ENCODE results near the gene SPINK4.
A peak's percentile ranks its signal among the peaks of the same experiment; 100 is the strongest.

SPINK4 gene

DNA sequence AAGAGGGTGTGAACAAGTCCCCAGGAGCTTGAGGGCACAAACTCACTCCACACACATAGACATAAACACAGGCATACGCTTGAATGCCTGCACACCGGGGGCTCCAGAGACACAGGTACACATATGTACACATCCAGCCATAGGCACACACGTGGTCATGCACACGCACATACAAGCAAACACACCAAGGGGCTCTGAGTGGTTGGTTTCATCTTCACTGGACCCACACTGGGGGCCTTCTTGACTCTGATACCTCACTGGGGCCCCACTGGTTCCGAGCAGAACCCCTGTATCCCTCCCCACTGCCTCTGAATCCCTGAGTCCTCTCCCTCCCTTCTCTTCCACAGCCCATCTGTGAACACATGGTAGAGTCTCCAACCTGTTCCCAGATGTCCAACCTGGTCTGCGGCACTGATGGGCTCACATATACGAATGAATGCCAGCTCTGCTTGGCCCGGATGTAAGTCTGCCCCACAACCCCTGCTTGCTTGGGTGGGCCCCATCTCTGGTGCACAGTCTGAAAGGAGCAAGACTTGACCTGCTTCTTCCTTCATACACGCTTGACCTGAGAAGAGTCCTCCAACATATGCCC is 6.4 kb downstream of the SPINK4 start:
- Histone ChIP-seq H3K79me2 (ENCODE audit: control insufficient read depth, low read length) (no peaks in the 10 kb centered on the region), H3K27me3 (ENCODE audit: control insufficient read depth, low read length) (no peaks in the 10 kb centered on the region), H3K27ac (ENCODE audit: low read depth, low read length) (no peak overlapping the region), H3K9me2 (replicated peaks; ENCODE audit: control insufficient read depth, low read length) (no peaks in the 10 kb centered on the region), H3K4me3 (ENCODE audit: low read length) (no peak overlapping the region), H3K4me2 (ENCODE audit: low read length) (no peak overlapping the region), H3F3A (ENCODE audit: control insufficient read depth, insufficient read depth) (no peaks in the 10 kb centered on the region), H3K36me3 (ENCODE audit: control insufficient read depth, low read length) (peaks cover 3% of the 10 kb centered on the region; the same call in 1 of the 2 replicates), H3K4me1 (ENCODE audit: control insufficient read depth, low read length) (peaks cover 22% of the 10 kb centered on the region), H3K9me3 (ENCODE audit: control insufficient read depth, insufficient read depth, low read length) (no peaks in the 10 kb centered on the region), H4K20me1 (ENCODE audit: control insufficient read depth, insufficient read depth, low read depth, low read length) (no peaks in the 10 kb centered on the region)
- TF ChIP-seq CTCF (IDR thresholded peaks at IDR 0.05; ENCODE audit: low read depth, low read length, poor library complexity, severe bottlenecking): no peak
- no peak for TF ChIP-seq EZH2phosphoT487 (IDR thresholded peaks at IDR 0.05; ENCODE audit: borderline replicate concordance, low read length)

DNA sequence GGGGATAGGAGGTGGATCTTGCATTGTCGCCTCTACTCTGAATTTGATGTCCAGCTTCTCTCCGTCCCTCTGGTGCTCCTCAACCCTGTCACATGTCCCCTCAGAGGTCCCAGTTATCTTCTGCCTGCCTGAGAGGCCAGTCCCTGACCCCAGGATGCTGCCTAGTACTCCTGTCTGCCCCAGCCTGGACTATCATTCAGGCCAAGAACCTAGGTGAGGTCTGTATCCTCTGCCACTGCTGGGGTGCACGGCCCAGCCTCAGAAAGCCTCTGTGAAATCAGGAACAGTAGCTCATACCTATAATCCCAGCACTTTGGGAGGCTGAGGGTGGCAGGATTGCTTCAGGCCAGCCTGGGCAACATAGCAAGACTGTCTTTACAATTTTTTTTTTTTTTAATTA is 8.6 kb downstream of the SPINK4 start:
- no peaks in the 10 kb centered on the region for H3K9me2 ChIP-seq (replicated peaks; ENCODE audit: control insufficient read depth, low read length)
- TF ChIP-seq CTCF (IDR thresholded peaks at IDR 0.05; ENCODE audit: low read depth, low read length, poor library complexity, severe bottlenecking) (no peak), EZH2phosphoT487 (IDR thresholded peaks at IDR 0.05; ENCODE audit: borderline replicate concordance, low read length) (no peak)
- no peaks in the 10 kb centered on the region for H3K9me3 ChIP-seq (ENCODE audit: control insufficient read depth, insufficient read depth, low read length)
- peaks cover 14% of the 10 kb centered on the region; the same call in 1 of the 2 replicates for H3K36me3 ChIP-seq (ENCODE audit: control insufficient read depth, low read length)
- no peaks in the 10 kb centered on the region for H4K20me1 ChIP-seq (ENCODE audit: control insufficient read depth, insufficient read depth, low read depth, low read length)
- H3K79me2 ChIP-seq (ENCODE audit: control insufficient read depth, low read length): no peaks in the 10 kb centered on the region
- no peak overlapping the region for H3K4me3 ChIP-seq (ENCODE audit: low read length)
- no peak overlapping the region for H3K4me2 ChIP-seq (ENCODE audit: low read length)
- 0 out of 2 replicates have a peak, but pooled peaks cover 4% of the 10 kb centered on the region for H3F3A ChIP-seq (ENCODE audit: control insufficient read depth, insufficient read depth)
- H3K27me3 ChIP-seq (ENCODE audit: control insufficient read depth, low read length): no peaks in the 10 kb centered on the region
- H3K27ac ChIP-seq (ENCODE audit: low read depth, low read length): no peak overlapping the region
- peaks cover 22% of the 10 kb centered on the region for H3K4me1 ChIP-seq (ENCODE audit: control insufficient read depth, low read length)

DNA sequence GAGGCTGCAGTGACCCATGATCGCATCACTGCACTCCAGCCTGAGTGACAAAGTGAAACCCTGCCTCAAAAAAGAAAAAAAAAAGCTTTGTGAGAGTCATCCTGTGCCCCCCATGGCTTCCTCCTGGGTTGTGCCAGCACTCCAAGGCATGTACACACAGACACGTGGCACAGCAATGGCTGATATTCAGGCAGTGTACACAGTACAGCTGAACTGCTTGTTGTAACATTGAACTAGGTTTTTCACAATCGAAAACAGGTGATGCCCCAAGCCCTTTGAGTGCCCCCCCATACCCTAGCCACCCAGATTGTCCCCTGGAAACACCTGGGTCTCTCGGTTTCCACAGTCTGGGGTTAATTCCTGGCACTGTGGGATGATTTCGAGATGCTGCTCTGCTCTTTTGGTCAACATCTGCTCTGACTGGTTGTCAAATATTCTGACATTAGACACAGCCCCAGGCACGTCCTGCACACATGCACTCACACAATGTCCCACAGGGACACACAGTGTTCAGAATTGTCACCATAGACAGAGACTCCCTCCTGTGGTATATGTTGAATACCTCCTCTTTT is 9.2 kb downstream of the SPINK4 start:
- Histone ChIP-seq H3K79me2 (ENCODE audit: control insufficient read depth, low read length) (no peaks in the 10 kb centered on the region), H3F3A (ENCODE audit: control insufficient read depth, insufficient read depth) (0 out of 2 replicates have a peak, but pooled peaks cover 6% of the 10 kb centered on the region), H3K4me2 (ENCODE audit: low read length) (peak overlapping the region; percentile 47), H3K4me3 (ENCODE audit: low read length) (peak overlapping the region; percentile 14; the same call in 1 of the 2 replicates), H3K36me3 (ENCODE audit: control insufficient read depth, low read length) (peaks cover 15% of the 10 kb centered on the region), H3K27me3 (ENCODE audit: control insufficient read depth, low read length) (no peaks in the 10 kb centered on the region), H3K4me1 (ENCODE audit: control insufficient read depth, low read length) (peaks cover 22% of the 10 kb centered on the region), H3K9me3 (ENCODE audit: control insufficient read depth, insufficient read depth, low read length) (no peaks in the 10 kb centered on the region), H3K9me2 (replicated peaks; ENCODE audit: control insufficient read depth, low read length) (no peaks in the 10 kb centered on the region), H3K27ac (ENCODE audit: low read depth, low read length) (peak overlapping the region; percentile 18; the same call in 1 of the 2 replicates), H4K20me1 (ENCODE audit: control insufficient read depth, insufficient read depth, low read depth, low read length) (no peaks in the 10 kb centered on the region)
- TF ChIP-seq CTCF (IDR thresholded peaks at IDR 0.05; ENCODE audit: low read depth, low read length, poor library complexity, severe bottlenecking) (no peak), EZH2phosphoT487 (IDR thresholded peaks at IDR 0.05; ENCODE audit: borderline replicate concordance, low read length) (no peak)

Data from DOHH2 (cell line).